K562 (cell line): Measurements from ENCODE around the gene BCL11A. TPM values are rescaled to one million over a fixed set of nuclear protein-coding genes. Genes with fewer than 3 reads are reported as not detected.

ENCODE experiments used
- ATAC-seq: fragments of 200-7000 bp; cut with Tn5 transposase; 3 replicates; pipeline ENCODE4 v1.9.1; 2020; ENCODE audit warnings: moderate library complexity
- BruUV-seq: library from RNA; stranded (reverse); fragments of 400-500 nt; replicated peaks from 2 replicates; lab custom pipeline; 2021; lab: Mats Ljungman, UMichigan
- CTCF ChIA-PET: fragments of 300-600 bp; formaldehyde crosslinking; extraction: SDS; loops from one replicate; lab custom pipeline; 2021; ENCODE audit warnings: low intra/inter-chr PET ratio; lab: Yijun Ruan, JAX
- POLR2A ChIA-PET: fragments of 300-600, 350-650 bp; sonication (Branson Sonifier 250); formaldehyde crosslinking; extraction: SDS; loops from one replicate; lab custom pipeline; 2021; ENCODE audit warnings: antibody characterized with exemption, inconsistent platforms; lab: Yijun Ruan, JAX
- DNase-seq, 4 experiments: peaks; one replicate each; pipeline versions ENCODE4 v3.0.0 to v3.0.0-alpha.2; 2011 to 2018; ENCODE audit warnings: low spot score in 3 of 4, mixed read lengths in 3 of 4; ENCODE audit errors: extremely low read depth in 1 of 4
- FAIRE-seq: peaks from 2 replicates; lab custom pipeline; 2011; peaks lifted over from hg19 to GRCh38; lab: Jason Lieb, UNC
- H2AFZ ChIP-seq: 2 replicates; pipeline ENCODE4 v1.6.0; 2011; ENCODE audit warnings: low read depth, low read length, control low read depth, inconsistent platforms
- H3K27ac ChIP-seq: fragments of 200-600 bp; 3 replicates; pipeline ENCODE4 v1.8.0; 2011; ENCODE audit warnings: low read depth, mild to moderate bottlenecking, control low read depth, inconsistent platforms, low read length, moderate library complexity, mixed read lengths; ENCODE audit errors: extremely low read depth
- H3K27me3 ChIP-seq, 2 experiments: fragments of 300-600 bp in 1 of 2; 2 replicates in 1 of 2; 3 replicates in 1 of 2; pipeline versions ENCODE4 v1.6.0 to v1.8.0; 2011; ENCODE audit warnings: inconsistent platforms in 2 of 2, low read length in 2 of 2, mild to moderate bottlenecking in 1 of 2, mixed read lengths in 1 of 2, moderate library complexity in 1 of 2; ENCODE audit not compliant: control insufficient read depth in 2 of 2, insufficient read depth in 2 of 2
- H3K36me3 ChIP-seq: fragments of 300-600 bp; 3 replicates; pipeline ENCODE4 v1.8.0; 2011; ENCODE audit warnings: mild to moderate bottlenecking, low read length, inconsistent platforms; ENCODE audit not compliant: control insufficient read depth, insufficient read depth
- H3K4me1 ChIP-seq, 2 experiments: fragments of 200-600 bp in 1 of 2; replicated peaks in 1 of 2; 2 replicates in 1 of 2; 3 replicates in 1 of 2; pipeline versions ENCODE4 v1.5.1 to v1.8.0; 2011; ENCODE audit warnings: inconsistent platforms in 2 of 2, low read length in 2 of 2, mild to moderate bottlenecking in 1 of 2, mixed read lengths in 1 of 2, moderate library complexity in 1 of 2; ENCODE audit not compliant: control insufficient read depth in 2 of 2, insufficient read depth in 2 of 2
- H3K4me2 ChIP-seq: 2 replicates; pipeline ENCODE4 v1.6.1; 2011; ENCODE audit warnings: low read length, control low read depth, inconsistent platforms, mixed read lengths; ENCODE audit not compliant: insufficient read depth
- H3K4me3 ChIP-seq: fragments of 200-600 bp; sonication (generic), shearing (Covaris generic); 2 replicates; pipeline ENCODE4 v1.5.1; 2016; ENCODE audit warnings: control low read depth, inconsistent platforms
- H3K79me2 ChIP-seq: fragments of 200-600 bp; 3 replicates; pipeline ENCODE4 v1.8.0; 2011; ENCODE audit warnings: low read length, inconsistent platforms; ENCODE audit not compliant: control insufficient read depth, insufficient read depth
- H3K9ac ChIP-seq, 2 experiments: 2 replicates each; pipeline versions ENCODE4 v1.6.0 to v1.6.1; 2011; ENCODE audit warnings: low read depth in 2 of 2, low read length in 2 of 2, control low read depth in 1 of 2, inconsistent platforms in 1 of 2, mild to moderate bottlenecking in 1 of 2, mixed read lengths in 1 of 2; ENCODE audit not compliant: insufficient read depth in 1 of 2
- H3K9me1 ChIP-seq: one replicate; pipeline ENCODE4 v1.6.0; 2011; ENCODE audit warnings: inconsistent platforms, mild to moderate bottlenecking, low read length, moderate library complexity; ENCODE audit not compliant: control insufficient read depth, insufficient read depth
- H3K9me3 ChIP-seq: replicated peaks from 2 replicates; pipeline ENCODE4 v1.5.1; 2011; ENCODE audit warnings: low read depth, low read length, inconsistent platforms; ENCODE audit not compliant: control insufficient read depth, insufficient read depth
- H4K20me1 ChIP-seq: replicated peaks from 2 replicates; pipeline ENCODE4 v1.6.1; 2011; ENCODE audit warnings: low read length, inconsistent platforms, mixed read lengths; ENCODE audit not compliant: control insufficient read depth, insufficient read depth
- BRF1 ChIP-seq: IDR thresholded peaks from 3 replicates; pipeline ENCODE4 v1.6.1; 2011; ENCODE audit warnings: borderline replicate concordance, mild to moderate bottlenecking; ENCODE audit not compliant: insufficient read length; ENCODE audit errors: extremely low read depth
- CHD2 ChIP-seq: IDR thresholded peaks from 2 replicates; pipeline ENCODE4 v1.6.1; 2011; ENCODE audit warnings: low read depth, low read length
- CHD4 ChIP-seq: fragments of 200-600 bp; sonication (generic); IDR thresholded peaks from 3 replicates; pipeline ENCODE4 v1.6.1; 2012; ENCODE audit warnings: low read depth, mild to moderate bottlenecking, mixed read lengths, low read length, inconsistent platforms; ENCODE audit not compliant: insufficient read depth, insufficient replicate concordance, poor library complexity, severe bottlenecking
- ELF1 ChIP-seq: fragments of 200-800 bp; sonication (Bioruptor generic); IDR thresholded peaks from 2 replicates; pipeline ENCODE4 v1.6.1; 2016; ENCODE audit warnings: missing genetic modification characterization, missing compliant biosample characterization
- HOXB6 ChIP-seq: fragments of 250-450 bp; sonication (Bioruptor Pico); IDR thresholded peaks from 2 replicates; pipeline ENCODE4 v1.5.1; 2022; ENCODE audit warnings: mild to moderate bottlenecking, borderline replicate concordance
- KLF13 ChIP-seq: fragments of 450-650 bp; IDR thresholded peaks from 2 replicates; pipeline ENCODE4 v1.6.1; 2016; ENCODE audit warnings: missing genetic modification characterization, low read depth, mild to moderate bottlenecking, missing compliant biosample characterization, moderate library complexity, borderline replicate concordance
- KLF16 ChIP-seq: IDR thresholded peaks from 2 replicates; pipeline ENCODE4 v1.6.1; 2016; ENCODE audit warnings: antibody characterized with exemption
- LEF1 ChIP-seq: fragments of 450-650 bp; IDR thresholded peaks from 2 replicates; pipeline ENCODE4 v1.6.1; 2016; ENCODE audit warnings: mild to moderate bottlenecking
- MEF2A ChIP-seq: IDR thresholded peaks from 2 replicates; pipeline ENCODE4 v1.6.1; 2011; ENCODE audit warnings: low read depth, mild to moderate bottlenecking, low read length, moderate library complexity; ENCODE audit not compliant: control insufficient read depth
- RBFOX2 ChIP-seq: fragments of 200-400 bp; formaldehyde crosslinking; IDR thresholded peaks from 2 replicates; pipeline ENCODE4 v1.6.1; 2017; ENCODE audit warnings: low read depth, mild to moderate bottlenecking, low read length, moderate library complexity
- SIN3A ChIP-seq, 2 experiments: fragments of 150-350 bp in 1 of 2; IDR thresholded peaks; 2 replicates each; pipeline ENCODE4 v1.6.1; 2011 to 2016; ENCODE audit warnings: borderline replicate concordance in 2 of 2, low read depth in 2 of 2, low read length in 2 of 2, mild to moderate bottlenecking in 2 of 2, moderate library complexity in 2 of 2; ENCODE audit not compliant: control insufficient read depth in 1 of 2
- SMARCB1 ChIP-seq: IDR thresholded peaks from 2 replicates; pipeline ENCODE4 v1.6.1; 2011; ENCODE audit warnings: improper control_type of control experiment, low read depth; ENCODE audit not compliant: insufficient read length
- TAL1 ChIP-seq: fragments of 450-650 bp; IDR thresholded peaks from 2 replicates; pipeline ENCODE4 v1.6.1; 2016; ENCODE audit warnings: mild to moderate bottlenecking
- TBL1XR1 ChIP-seq, 2 experiments: IDR thresholded peaks; 2 replicates each; pipeline ENCODE4 v1.6.1; 2012; ENCODE audit warnings: improper control_type of control experiment in 2 of 2, low read length in 2 of 2, mild to moderate bottlenecking in 1 of 2
- ZNF165 ChIP-seq: fragments of 250-450 bp; sonication (Bioruptor Pico); IDR thresholded peaks from 2 replicates; pipeline ENCODE4 v1.4.0; 2020; ENCODE audit warnings: borderline replicate concordance
- ZNF253 ChIP-seq: fragments of 250-450 bp; sonication (Bioruptor Pico); conservative IDR thresholded peaks from 2 replicates; pipeline ENCODE4 v1.6.1; 2021; ENCODE audit warnings: mild to moderate bottlenecking
- ZNF76 ChIP-seq: fragments of 250-450 bp; sonication (Bioruptor Pico); IDR thresholded peaks from 2 replicates; pipeline ENCODE4 v1.4.0; 2020; ENCODE audit warnings: mild to moderate bottlenecking, moderate library complexity, borderline replicate concordance
- WGBS: fragments of 100-300 bp; shearing (Covaris generic); methylation state at CpG from one replicate; pipeline ENCODE4 v1.1.6; 2016; ENCODE audit warnings: low coverage, mixed read lengths; ENCODE audit not compliant: insufficient coverage; ENCODE audit errors: missing lambda C conversion rate; 5-methylcytosine and 5-hydroxymethylcytosine counted together
- in situ Hi-C: fragments of 300-500 bp; cut with MboI; formaldehyde crosslinking; loops from 4 replicates; pipeline ENCODE4 v1.15.0; 2018; ENCODE audit warnings: inconsistent platforms, mixed read lengths
- intact Hi-C: fragments of 100-400 bp; cut with micrococcal nuclease; formaldehyde crosslinking; loops from 2 replicates; pipeline ENCODE4 v1.14.2; 2022
- polyA plus RNA-seq, 8 experiments: library from polyadenylated mRNA; depleted of rRNA in 4 of 8; stranded (reverse) in 5 of 8; unstranded in 3 of 8; fragments of >200 nt; fragmentation: Nextera tagmentation in 2 of 8; fragmentation: Illumina TruSeq in 1 of 8; extraction: Ambion mirVana in 2 of 8; extraction: Trizol in 1 of 8; gene quantifications; 2 replicates each; pipeline versions ENCODE4 v1.2.1 to v1.2.3, GENCODE V29; 2011 to 2014; ENCODE audit warnings: inconsistent platforms in 1 of 8, missing spikeins in 1 of 8
- total RNA-seq, 7 experiments: library from RNA; depleted of rRNA in 6 of 7; stranded (reverse); fragments of >200 nt in 6 of 7; fragmentation: Illumina TruSeq in 2 of 7; extraction: Trizol in 2 of 7; gene quantifications; 2 replicates each; pipeline versions ENCODE4 v1.2.1 to v1.2.3, GENCODE V29; 2011 to 2021; ENCODE audit warnings: low replicate concordance in 1 of 7
- TF ChIP-seq, protein P1 (sequence below): IDR thresholded peaks from 2 replicates; pipeline ENCODE4 v1.6.1; 2012; ENCODE audit warnings: low read depth, low read length, improper control_type of control experiment, borderline replicate concordance
- TF ChIP-seq, protein P2 (sequence below): sonication (generic); formaldehyde crosslinking; IDR thresholded peaks from 2 replicates; pipeline ENCODE4 v1.8.1; 2022; ENCODE audit warnings: missing genetic modification reagents

Gene BCL11A
- total and polyA plus RNA-seq, 9 of the 15 experiments (the other 6 are each of a cell fraction or from before 2014, with no cell fraction given) = 0.13 TPM; not detected in 8

- Histone ChIP-seq H2AFZ (no peak overlapping the region), H3K4me3 (no peak overlapping the region), H3K4me2 (no peak overlapping the region), H3K4me1 (no peaks in the 10 kb centered on the region), H3K79me2 (no peaks in the 10 kb centered on the region), H3K9ac (no peak overlapping the region), H3K9me3 (no peaks in the 10 kb centered on the region), H3K36me3 (no peaks in the 10 kb centered on the region), H3K27ac (no peak overlapping the region), H4K20me1 (0 out of 2 replicates have a peak, but pooled peaks cover 3% of the 10 kb centered on the region), H3K27me3 (peaks cover 4 to 28% of the 10 kb centered on the region in 2 experiments; a peak in 3 of 5 replicates), H3K9me1 (no peaks in the 10 kb centered on the region)
- 2% methylated on average over 22 of the region's 22 CpGs for WGBS
- FAIRE-seq (no peak), ATAC-seq (no peak), DNase-seq (no peak)
- in situ Hi-C loops (no loop called here), intact Hi-C loops (no loop called here)
- CTCF ChIA-PET = no interaction called here
- no TSS peak for BruUV-seq
- POLR2A ChIA-PET = no interaction called here
- no peak for TF ChIP-seq CHD4
- no peak for TF ChIP-seq TBL1XR1 (IDR thresholded peaks at IDR 0.05; ENCODE audit: low read length in 2 of 2)
- no peak for TF ChIP-seq ZNF76
- no peak for TF ChIP-seq BRF1
- TF ChIP-seq CHD2 = no peak
- no peak for TF ChIP-seq KLF13
- no peak for TF ChIP-seq SMARCB1
- TF ChIP-seq, protein P1, sequence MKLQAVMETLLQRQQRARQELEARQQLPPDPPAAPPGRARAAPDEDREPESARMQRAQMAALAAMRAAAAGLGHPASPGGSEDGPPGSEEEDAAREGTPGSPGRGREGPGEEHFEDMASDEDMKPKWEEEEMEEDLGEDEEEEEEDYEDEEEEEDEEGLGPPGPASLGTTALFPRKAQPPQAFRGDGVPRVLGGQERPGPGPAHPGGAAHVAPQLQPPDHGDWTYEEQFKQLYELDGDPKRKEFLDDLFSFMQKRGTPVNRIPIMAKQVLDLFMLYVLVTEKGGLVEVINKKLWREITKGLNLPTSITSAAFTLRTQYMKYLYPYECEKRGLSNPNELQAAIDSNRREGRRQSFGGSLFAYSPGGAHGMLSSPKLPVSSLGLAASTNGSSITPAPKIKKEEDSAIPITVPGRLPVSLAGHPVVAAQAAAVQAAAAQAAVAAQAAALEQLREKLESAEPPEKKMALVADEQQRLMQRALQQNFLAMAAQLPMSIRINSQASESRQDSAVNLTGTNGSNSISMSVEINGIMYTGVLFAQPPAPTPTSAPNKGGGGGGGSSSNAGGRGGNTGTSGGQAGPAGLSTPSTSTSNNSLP = no peak
- no peak for TF ChIP-seq ZNF253 (CRISPR knock-in tag)
- TF ChIP-seq RBFOX2 = no peak
- no peak for TF ChIP-seq ZNF165 (CRISPR knock-in tag)
- no peak for TF ChIP-seq MEF2A
- no peak for TF ChIP-seq LEF1
- no peak for TF ChIP-seq KLF16
- no peak for TF ChIP-seq SIN3A (IDR thresholded peaks at IDR 0.05; ENCODE audit: borderline replicate concordance in 2 of 2, control insufficient read depth in 1 of 2, low read depth in 2 of 2, low read length in 2 of 2)
- no peak for TF ChIP-seq HOXB6
- TF ChIP-seq, protein P2, sequence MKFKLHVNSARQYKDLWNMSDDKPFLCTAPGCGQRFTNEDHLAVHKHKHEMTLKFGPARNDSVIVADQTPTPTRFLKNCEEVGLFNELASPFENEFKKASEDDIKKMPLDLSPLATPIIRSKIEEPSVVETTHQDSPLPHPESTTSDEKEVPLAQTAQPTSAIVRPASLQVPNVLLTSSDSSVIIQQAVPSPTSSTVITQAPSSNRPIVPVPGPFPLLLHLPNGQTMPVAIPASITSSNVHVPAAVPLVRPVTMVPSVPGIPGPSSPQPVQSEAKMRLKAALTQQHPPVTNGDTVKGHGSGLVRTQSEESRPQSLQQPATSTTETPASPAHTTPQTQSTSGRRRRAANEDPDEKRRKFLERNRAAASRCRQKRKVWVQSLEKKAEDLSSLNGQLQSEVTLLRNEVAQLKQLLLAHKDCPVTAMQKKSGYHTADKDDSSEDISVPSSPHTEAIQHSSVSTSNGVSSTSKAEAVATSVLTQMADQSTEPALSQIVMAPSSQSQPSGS (CRISPR knock-in tag) = no peak
- TF ChIP-seq ELF1 (tag) = no peak
- TF ChIP-seq TAL1 = no peak
These were observed 74.0 kb downstream of the BCL11A start for GRCh38 chr2:60479226-60480088.
